Spinal cord (tissue), 10 donors: ENCODE measurements around the gene CCDC134. TPM values are rescaled to one million over a fixed set of nuclear protein-coding genes. Genes with fewer than 3 reads are reported as not detected.
A peak's percentile ranks its signal among the peaks of the same experiment; 100 is the strongest.

ENCODE experiments used
- DNase-seq, 6 donors: peaks; one replicate each; pipeline versions ENCODE4 v3.0.0 to v3.0.0-alpha.2; 2013 to 2015; ENCODE audit warnings: low spot score in 6 of 6, low read depth in 4 of 6
- H3K27ac ChIP-seq: one replicate; pipeline ENCODE4 v1.5.1; 2013; ENCODE audit warnings: low read depth, low read length, control low read depth
- H3K27me3 ChIP-seq: one replicate; pipeline ENCODE4 v1.6.1; 2013; ENCODE audit warnings: low read length; ENCODE audit not compliant: control insufficient read depth, insufficient read depth
- H3K36me3 ChIP-seq: one replicate; pipeline ENCODE4 v1.6.1; 2013; ENCODE audit warnings: low read length; ENCODE audit not compliant: control insufficient read depth, insufficient read depth
- H3K4me1 ChIP-seq: one replicate; pipeline ENCODE4 v1.6.1; 2013; ENCODE audit warnings: low read length; ENCODE audit not compliant: control insufficient read depth, insufficient read depth
- H3K4me3 ChIP-seq: one replicate; pipeline ENCODE4 v1.5.1; 2013; ENCODE audit warnings: low read depth, low read length, control low read depth
- H3K9me3 ChIP-seq: one replicate; pipeline ENCODE4 v1.6.1; 2013; ENCODE audit warnings: low read length; ENCODE audit not compliant: control insufficient read depth, insufficient read depth
- WGBS: methylation state at CpG from one replicate; pipeline ENCODE4 v1.1.5; 2013; ENCODE audit warnings: missing lambda C conversion rate; ENCODE audit not compliant: insufficient coverage; 5-methylcytosine and 5-hydroxymethylcytosine counted together
- polyA plus RNA-seq, 2 donors: library from polyadenylated mRNA; unstranded; fragments of 120-200 nt; gene quantifications; one replicate each; pipeline ENCODE4 v1.2.1, GENCODE V29; 2013; ENCODE audit not compliant: insufficient read length in 2 of 2
- total RNA-seq, 2 donors: library from RNA; depleted of rRNA in 1 of 2; stranded (reverse); fragments of 120-200 nt in 1 of 2; fragments of >200 nt in 1 of 2; gene quantifications; one replicate each; pipeline versions ENCODE4 v1.2.3 to v1.2.4, GENCODE V29; 2013 to 2014
- donor health status: healthy.

CCDC134 gene
- total and polyA plus RNA-seq, 4 donors: 5.8 to 12.6 (median 8.3) TPM

- peak overlapping the region; percentile 25 for H3K27ac ChIP-seq
- no peaks in the 10 kb centered on the region for H3K9me3 ChIP-seq
- H3K27me3 ChIP-seq: no peaks in the 10 kb centered on the region
- no peak overlapping the region for H3K4me3 ChIP-seq
- peaks cover 38% of the 10 kb centered on the region for H3K36me3 ChIP-seq
- 83% methylated on average over 1 of the region's 1 CpG for WGBS
- DNase-seq: no peak
- peaks cover 23% of the 10 kb centered on the region for H3K4me1 ChIP-seq
Measured at GRCh38 chr22:41838842-41839618, 38.6 kb downstream of the CCDC134 start.

DNA sequence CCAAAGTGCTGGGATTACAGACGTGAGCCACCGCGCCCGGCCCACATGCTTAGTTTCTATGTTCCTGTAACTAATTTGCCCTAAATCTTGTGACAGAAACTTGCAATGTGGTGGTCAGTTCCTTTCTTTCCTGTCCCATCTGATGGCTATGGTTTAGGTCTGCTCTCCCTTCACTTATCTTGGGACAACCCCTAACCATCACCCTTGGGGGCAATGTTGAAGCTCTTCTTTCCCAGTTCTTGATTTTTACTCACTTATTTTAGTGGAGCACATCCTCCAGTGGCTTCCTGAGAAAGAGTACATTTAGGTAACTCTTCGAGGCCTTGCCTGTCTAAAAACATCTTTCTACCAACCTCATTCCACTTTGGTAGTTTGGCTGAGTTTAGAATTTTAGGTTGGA is 39.7 kb downstream of the CCDC134 start:
- peaks cover 26% of the 10 kb centered on the region for H3K4me1 ChIP-seq
- peak overlapping the region; percentile 76 for H3K27ac ChIP-seq
- H3K36me3 ChIP-seq: peaks cover 38% of the 10 kb centered on the region
- no peaks in the 10 kb centered on the region for H3K9me3 ChIP-seq
- no peak overlapping the region for H3K4me3 ChIP-seq
- 94% methylated on average over 4 of the region's 5 CpGs for WGBS
- DNase-seq: no peak
- no peaks in the 10 kb centered on the region for H3K27me3 ChIP-seq

GRCh38 chr22:41841085-41841712 is 40.7 kb downstream of the CCDC134 start:
- peaks cover 33% of the 10 kb centered on the region for H3K36me3 ChIP-seq
- peak overlapping the region; percentile 76 for H3K27ac ChIP-seq
- H3K27me3 ChIP-seq: no peaks in the 10 kb centered on the region
- H3K4me3 ChIP-seq: no peak overlapping the region
- peak in 1 of 6 donors; percentile 32 for DNase-seq
- H3K9me3 ChIP-seq: no peaks in the 10 kb centered on the region
- WGBS: no CpG with 5 or more reads among the region's 3 CpGs
- peaks cover 25% of the 10 kb centered on the region for H3K4me1 ChIP-seq

DNA sequence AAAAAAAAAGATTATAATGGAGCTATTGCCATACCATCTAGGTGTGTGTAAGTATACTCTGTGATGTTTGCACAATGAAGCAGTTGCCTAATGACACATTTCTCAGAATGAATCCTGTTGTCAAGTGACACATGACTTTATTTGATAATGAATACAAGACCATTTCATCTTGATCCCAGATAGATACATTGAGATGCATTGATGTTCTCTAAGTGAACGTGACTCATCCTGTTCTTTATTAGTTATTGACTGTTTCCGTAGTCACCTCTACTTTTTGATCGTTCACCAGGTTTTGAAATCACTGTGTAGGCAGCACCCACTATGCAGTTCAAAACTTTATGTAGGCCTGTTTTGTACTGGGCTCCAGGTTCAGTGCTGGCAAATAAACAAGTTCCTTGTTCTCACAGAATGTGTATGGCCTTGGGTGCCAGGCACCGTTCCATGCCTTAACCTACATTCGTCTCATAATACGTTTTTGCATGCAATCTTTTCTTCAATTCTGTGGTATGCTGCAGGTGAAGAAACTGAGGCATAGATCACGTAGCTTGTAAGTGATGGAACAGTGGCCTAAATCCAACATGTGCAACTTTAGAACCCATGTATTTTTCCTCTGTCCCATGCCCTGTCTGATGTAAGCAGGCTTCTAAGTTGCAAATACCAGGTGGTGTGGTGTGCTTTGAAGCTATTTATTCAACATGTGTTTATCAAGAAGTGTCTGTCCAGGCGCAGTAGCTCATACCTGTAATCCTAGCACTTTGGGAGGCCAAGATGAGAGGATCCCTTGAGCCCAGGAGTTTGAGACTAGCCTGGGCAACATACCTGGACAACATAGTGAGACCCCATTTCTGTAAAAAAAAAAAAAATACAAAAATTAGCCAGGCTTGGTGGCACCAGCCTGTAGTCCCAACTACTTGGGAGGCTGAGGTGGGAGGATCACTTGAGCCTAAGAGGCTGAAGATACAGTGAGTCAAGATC is 42.8 kb downstream of the CCDC134 start:
- H3K9me3 ChIP-seq: no peaks in the 10 kb centered on the region
- DNase-seq: no peak
- no peak overlapping the region for H3K4me3 ChIP-seq
- H3K27me3 ChIP-seq: no peaks in the 10 kb centered on the region
- peaks cover 21% of the 10 kb centered on the region for H3K36me3 ChIP-seq
- H3K4me1 ChIP-seq: peaks cover 28% of the 10 kb centered on the region
- H3K27ac ChIP-seq: no peak overlapping the region
- WGBS: 92% methylated on average over 2 of the region's 8 CpGs

GRCh38 chr22:41844036-41844435 is 43.6 kb downstream of the CCDC134 start:
- peaks cover 32% of the 10 kb centered on the region for H3K4me1 ChIP-seq
- no peak overlapping the region for H3K27ac ChIP-seq
- no CpG with 5 or more reads among the region's 1 CpG for WGBS
- H3K9me3 ChIP-seq: no peaks in the 10 kb centered on the region
- H3K36me3 ChIP-seq: peaks cover 13% of the 10 kb centered on the region
- no peak for DNase-seq
- H3K4me3 ChIP-seq: no peak overlapping the region
- no peaks in the 10 kb centered on the region for H3K27me3 ChIP-seq

GRCh38 chr22:41844513-41844912 is 44.0 kb downstream of the CCDC134 start:
- peaks cover 9% of the 10 kb centered on the region for H3K36me3 ChIP-seq
- no peak overlapping the region for H3K27ac ChIP-seq
- no peaks in the 10 kb centered on the region for H3K9me3 ChIP-seq
- H3K4me3 ChIP-seq: no peak overlapping the region
- DNase-seq: no peak
- H3K27me3 ChIP-seq: no peaks in the 10 kb centered on the region
- peaks cover 32% of the 10 kb centered on the region for H3K4me1 ChIP-seq
- WGBS: 21% methylated on average over 3 of the region's 3 CpGs

- DNase-seq: no peak
- H3K4me1 ChIP-seq: peaks cover 27% of the 10 kb centered on the region
- H3K27ac ChIP-seq: peak overlapping the region; percentile 84
- WGBS: 66% methylated on average over 3 of the region's 4 CpGs
- no peaks in the 10 kb centered on the region for H3K9me3 ChIP-seq
- H3K27me3 ChIP-seq: no peaks in the 10 kb centered on the region
- H3K4me3 ChIP-seq: no peak overlapping the region
- H3K36me3 ChIP-seq: peaks cover 3% of the 10 kb centered on the region
Measured at GRCh38 chr22:41845380-41846267, 45.1 kb downstream of the CCDC134 start.

DNA sequence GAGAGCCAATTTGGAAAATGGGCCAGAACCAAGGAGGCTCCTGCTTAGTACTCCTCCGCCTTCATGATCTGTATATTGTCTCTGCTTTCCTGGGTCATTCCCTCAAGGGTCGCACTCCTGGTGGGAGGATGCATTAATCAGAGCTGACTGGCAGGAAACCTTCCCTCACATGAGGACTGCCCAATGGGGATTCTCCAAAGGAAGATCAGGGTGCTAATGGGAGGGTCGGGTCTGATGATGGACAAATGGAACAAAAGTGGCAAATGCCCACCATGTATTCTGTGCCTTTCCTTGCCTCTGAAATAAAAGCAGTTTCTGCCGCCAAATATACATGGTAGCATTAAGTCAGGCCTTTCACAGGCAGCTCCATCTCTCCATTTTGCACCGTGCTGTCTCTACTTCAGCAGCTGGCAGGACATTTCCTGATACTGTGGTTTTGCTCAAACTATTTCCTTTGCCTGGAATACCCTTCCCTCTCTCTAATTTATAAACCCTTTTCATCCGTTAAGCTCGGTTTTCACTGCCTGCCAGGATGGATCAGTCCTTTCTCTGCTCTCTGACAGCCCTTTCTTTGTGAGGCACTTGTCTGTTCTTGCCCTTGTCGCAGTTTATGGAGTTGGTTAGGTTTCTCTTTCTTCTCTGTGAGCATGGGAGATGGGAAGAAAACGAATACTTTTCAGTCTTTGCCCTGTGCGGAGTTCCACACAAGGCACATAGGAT is 45.9 kb downstream of the CCDC134 start:
- no peak overlapping the region for H3K4me3 ChIP-seq
- WGBS: 26% methylated on average over 5 of the region's 10 CpGs
- H3K36me3 ChIP-seq: peaks cover 2% of the 10 kb centered on the region
- no peaks in the 10 kb centered on the region for H3K9me3 ChIP-seq
- H3K27me3 ChIP-seq: no peaks in the 10 kb centered on the region
- H3K4me1 ChIP-seq: peaks cover 21% of the 10 kb centered on the region
- peak in 2 of 6 donors; percentile 62 to 68 for DNase-seq
- peak overlapping the region; percentile 84 for H3K27ac ChIP-seq
